ENCODE results near the gene ABCF2. TPM values are rescaled to one million over a fixed set of nuclear protein-coding genes. Genes with fewer than 3 reads are reported as not detected.

The ABCF2 gene
- total and polyA plus RNA-seq, 4 donors: 6.3 to 15.6 (median 10.5) TPM

DNA sequence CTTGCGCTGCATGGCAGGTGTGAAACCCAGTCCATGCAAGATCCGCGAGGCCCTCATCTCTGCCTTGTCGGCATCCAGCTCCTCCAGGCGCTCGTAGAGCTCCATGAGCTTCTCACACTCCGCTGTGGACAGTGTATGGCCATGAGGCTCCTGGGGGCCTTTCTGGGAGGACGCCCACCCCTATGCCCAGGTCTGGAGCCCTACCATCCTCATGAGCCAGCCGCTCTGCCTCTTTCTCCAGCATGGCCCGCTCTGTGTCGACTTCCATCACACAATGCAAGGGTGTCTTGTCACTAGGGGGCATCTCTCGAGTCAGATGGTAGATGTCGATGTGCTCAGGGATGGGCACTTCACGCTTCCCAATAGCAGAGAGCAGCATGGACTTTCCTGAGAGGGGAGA lies 3.3 kb downstream of the ABCF2 start:
- TF ChIP-seq, protein P1, sequence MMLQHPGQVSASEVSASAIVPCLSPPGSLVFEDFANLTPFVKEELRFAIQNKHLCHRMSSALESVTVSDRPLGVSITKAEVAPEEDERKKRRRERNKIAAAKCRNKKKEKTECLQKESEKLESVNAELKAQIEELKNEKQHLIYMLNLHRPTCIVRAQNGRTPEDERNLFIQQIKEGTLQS (IDR thresholded peaks at IDR 0.05): no peak
- TF ChIP-seq FOXA2 (IDR thresholded peaks at IDR 0.05) (no peak), SP1 (IDR thresholded peaks at IDR 0.05) (no peak), RXRA (IDR thresholded peaks at IDR 0.05) (no peak), GABPA (IDR thresholded peaks at IDR 0.05 in 1 of 2, conservative IDR thresholded peaks at IDR 0.05 in 1 of 2) (no peak), TAF1 (conservative IDR thresholded peaks at IDR 0.05) (no peak), JUND (IDR thresholded peaks at IDR 0.05) (no peak), NR2F2 (IDR thresholded peaks at IDR 0.05) (no peak), RAD21 (IDR thresholded peaks at IDR 0.05) (no peak), HNF4A (conservative IDR thresholded peaks at IDR 0.05) (no peak), YY1 (IDR thresholded peaks at IDR 0.05) (no peak)
- TF ChIP-seq, protein P2, sequence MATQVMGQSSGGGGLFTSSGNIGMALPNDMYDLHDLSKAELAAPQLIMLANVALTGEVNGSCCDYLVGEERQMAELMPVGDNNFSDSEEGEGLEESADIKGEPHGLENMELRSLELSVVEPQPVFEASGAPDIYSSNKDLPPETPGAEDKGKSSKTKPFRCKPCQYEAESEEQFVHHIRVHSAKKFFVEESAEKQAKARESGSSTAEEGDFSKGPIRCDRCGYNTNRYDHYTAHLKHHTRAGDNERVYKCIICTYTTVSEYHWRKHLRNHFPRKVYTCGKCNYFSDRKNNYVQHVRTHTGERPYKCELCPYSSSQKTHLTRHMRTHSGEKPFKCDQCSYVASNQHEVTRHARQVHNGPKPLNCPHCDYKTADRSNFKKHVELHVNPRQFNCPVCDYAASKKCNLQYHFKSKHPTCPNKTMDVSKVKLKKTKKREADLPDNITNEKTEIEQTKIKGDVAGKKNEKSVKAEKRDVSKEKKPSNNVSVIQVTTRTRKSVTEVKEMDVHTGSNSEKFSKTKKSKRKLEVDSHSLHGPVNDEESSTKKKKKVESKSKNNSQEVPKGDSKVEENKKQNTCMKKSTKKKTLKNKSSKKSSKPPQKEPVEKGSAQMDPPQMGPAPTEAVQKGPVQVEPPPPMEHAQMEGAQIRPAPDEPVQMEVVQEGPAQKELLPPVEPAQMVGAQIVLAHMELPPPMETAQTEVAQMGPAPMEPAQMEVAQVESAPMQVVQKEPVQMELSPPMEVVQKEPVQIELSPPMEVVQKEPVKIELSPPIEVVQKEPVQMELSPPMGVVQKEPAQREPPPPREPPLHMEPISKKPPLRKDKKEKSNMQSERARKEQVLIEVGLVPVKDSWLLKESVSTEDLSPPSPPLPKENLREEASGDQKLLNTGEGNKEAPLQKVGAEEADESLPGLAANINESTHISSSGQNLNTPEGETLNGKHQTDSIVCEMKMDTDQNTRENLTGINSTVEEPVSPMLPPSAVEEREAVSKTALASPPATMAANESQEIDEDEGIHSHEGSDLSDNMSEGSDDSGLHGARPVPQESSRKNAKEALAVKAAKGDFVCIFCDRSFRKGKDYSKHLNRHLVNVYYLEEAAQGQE (IDR thresholded peaks at IDR 0.05): no peak
- TF ChIP-seq, protein P3, sequence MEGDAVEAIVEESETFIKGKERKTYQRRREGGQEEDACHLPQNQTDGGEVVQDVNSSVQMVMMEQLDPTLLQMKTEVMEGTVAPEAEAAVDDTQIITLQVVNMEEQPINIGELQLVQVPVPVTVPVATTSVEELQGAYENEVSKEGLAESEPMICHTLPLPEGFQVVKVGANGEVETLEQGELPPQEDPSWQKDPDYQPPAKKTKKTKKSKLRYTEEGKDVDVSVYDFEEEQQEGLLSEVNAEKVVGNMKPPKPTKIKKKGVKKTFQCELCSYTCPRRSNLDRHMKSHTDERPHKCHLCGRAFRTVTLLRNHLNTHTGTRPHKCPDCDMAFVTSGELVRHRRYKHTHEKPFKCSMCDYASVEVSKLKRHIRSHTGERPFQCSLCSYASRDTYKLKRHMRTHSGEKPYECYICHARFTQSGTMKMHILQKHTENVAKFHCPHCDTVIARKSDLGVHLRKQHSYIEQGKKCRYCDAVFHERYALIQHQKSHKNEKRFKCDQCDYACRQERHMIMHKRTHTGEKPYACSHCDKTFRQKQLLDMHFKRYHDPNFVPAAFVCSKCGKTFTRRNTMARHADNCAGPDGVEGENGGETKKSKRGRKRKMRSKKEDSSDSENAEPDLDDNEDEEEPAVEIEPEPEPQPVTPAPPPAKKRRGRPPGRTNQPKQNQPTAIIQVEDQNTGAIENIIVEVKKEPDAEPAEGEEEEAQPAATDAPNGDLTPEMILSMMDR (IDR thresholded peaks at IDR 0.05; ENCODE audit: low read depth, low read length, missing input control): no peak
- TF ChIP-seq, protein P4, sequence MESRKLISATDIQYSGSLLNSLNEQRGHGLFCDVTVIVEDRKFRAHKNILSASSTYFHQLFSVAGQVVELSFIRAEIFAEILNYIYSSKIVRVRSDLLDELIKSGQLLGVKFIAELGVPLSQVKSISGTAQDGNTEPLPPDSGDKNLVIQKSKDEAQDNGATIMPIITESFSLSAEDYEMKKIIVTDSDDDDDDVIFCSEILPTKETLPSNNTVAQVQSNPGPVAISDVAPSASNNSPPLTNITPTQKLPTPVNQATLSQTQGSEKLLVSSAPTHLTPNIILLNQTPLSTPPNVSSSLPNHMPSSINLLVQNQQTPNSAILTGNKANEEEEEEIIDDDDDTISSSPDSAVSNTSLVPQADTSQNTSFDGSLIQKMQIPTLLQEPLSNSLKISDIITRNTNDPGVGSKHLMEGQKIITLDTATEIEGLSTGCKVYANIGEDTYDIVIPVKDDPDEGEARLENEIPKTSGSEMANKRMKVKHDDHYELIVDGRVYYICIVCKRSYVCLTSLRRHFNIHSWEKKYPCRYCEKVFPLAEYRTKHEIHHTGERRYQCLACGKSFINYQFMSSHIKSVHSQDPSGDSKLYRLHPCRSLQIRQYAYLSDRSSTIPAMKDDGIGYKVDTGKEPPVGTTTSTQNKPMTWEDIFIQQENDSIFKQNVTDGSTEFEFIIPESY (IDR thresholded peaks at IDR 0.05): no peak
- TF ChIP-seq, protein P5, sequence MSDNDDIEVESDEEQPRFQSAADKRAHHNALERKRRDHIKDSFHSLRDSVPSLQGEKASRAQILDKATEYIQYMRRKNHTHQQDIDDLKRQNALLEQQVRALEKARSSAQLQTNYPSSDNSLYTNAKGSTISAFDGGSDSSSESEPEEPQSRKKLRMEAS (IDR thresholded peaks at IDR 0.05): no peak
- 96% methylated on average over 14 of the region's 14 CpGs for WGBS
- peaks cover 13 to 50% (median 27%) of the 10 kb centered on the region in 4 donors for H3K36me3 ChIP-seq (ENCODE audit: control insufficient read depth in 4 of 4, insufficient read depth in 3 of 4, low read depth in 1 of 4, low read length in 3 of 4)

DNA sequence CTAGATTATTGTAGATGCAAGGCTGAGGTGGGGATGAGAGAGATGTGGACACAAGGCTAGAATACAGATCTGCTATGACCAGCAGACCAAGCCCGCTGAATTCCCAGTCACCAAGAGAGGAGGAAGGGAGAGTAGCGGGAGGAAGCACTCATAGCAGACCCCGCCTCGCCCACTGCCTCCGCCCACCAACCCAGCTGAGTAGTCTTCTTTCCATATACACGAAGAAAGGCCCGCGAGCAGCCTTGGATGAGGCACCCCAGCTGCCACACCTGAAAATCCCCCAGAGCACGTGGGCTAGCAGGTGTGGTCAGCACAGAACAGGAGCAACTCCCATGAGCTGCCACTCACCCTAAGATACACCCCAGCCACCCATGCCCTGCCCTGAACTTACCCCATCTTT lies 8.8 kb downstream of the ABCF2 start:
- H3K27me3 ChIP-seq (ENCODE audit: control insufficient read depth in 4 of 4, insufficient read depth in 4 of 4, low read length in 3 of 4): no peaks in the 10 kb centered on the region
- no peaks in the 10 kb centered on the region for H3K4me1 ChIP-seq (ENCODE audit: control insufficient read depth in 4 of 4, insufficient read depth in 4 of 4, low read length in 3 of 4)
- no peak for DNase-seq (ENCODE audit: low spot score)
- no peaks in the 10 kb centered on the region for H3K9me3 ChIP-seq (ENCODE audit: control insufficient read depth in 4 of 4, low read length in 3 of 4)
- 98% methylated on average over 9 of the region's 9 CpGs for WGBS
- no peak overlapping the region for H3K9ac ChIP-seq (ENCODE audit: low read depth in 1 of 2, low read length in 2 of 2)
- H3K4me3 ChIP-seq (ENCODE audit: low read depth in 1 of 3, low read length in 3 of 3): no peak overlapping the region
- peaks cover 39 to 88% (median 52%) of the 10 kb centered on the region in 4 donors for H3K36me3 ChIP-seq (ENCODE audit: control insufficient read depth in 4 of 4, insufficient read depth in 3 of 4, low read depth in 1 of 4, low read length in 3 of 4)
- H3K27ac ChIP-seq (ENCODE audit: low read depth in 1 of 2, low read length in 2 of 2): no peak overlapping the region
- no peak for TF ChIP-seq NR2F2 (IDR thresholded peaks at IDR 0.05)
- TF ChIP-seq FOXA1 (IDR thresholded peaks at IDR 0.05): no peak
- TF ChIP-seq JUND (IDR thresholded peaks at IDR 0.05): no peak
- TF ChIP-seq RAD21 (IDR thresholded peaks at IDR 0.05): no peak
- TF ChIP-seq, protein P3 (IDR thresholded peaks at IDR 0.05; ENCODE audit: low read depth, low read length, missing input control): no peak
- TF ChIP-seq, protein P1 (IDR thresholded peaks at IDR 0.05): no peak
- TF ChIP-seq YY1 (IDR thresholded peaks at IDR 0.05): no peak
- TF ChIP-seq, protein P4 (IDR thresholded peaks at IDR 0.05): no peak
- no peak for TF ChIP-seq HNF4A (conservative IDR thresholded peaks at IDR 0.05)

More for the DNA sequence above, 3.3 kb downstream of the ABCF2 start:
- H3K27me3 ChIP-seq (ENCODE audit: control insufficient read depth in 4 of 4, insufficient read depth in 4 of 4, low read length in 3 of 4): no peaks in the 10 kb centered on the region
- H3K9ac ChIP-seq (ENCODE audit: low read depth in 1 of 2, low read length in 2 of 2): no peak overlapping the region
- no peak overlapping the region for H3K27ac ChIP-seq (ENCODE audit: low read depth in 1 of 2, low read length in 2 of 2)
- peaks cover 0 to 27% (median 17%) of the 10 kb centered on the region in 4 donors for H3K4me1 ChIP-seq (ENCODE audit: control insufficient read depth in 4 of 4, insufficient read depth in 4 of 4, low read length in 3 of 4)
- no peak for DNase-seq (ENCODE audit: low spot score)
- no peaks in the 10 kb centered on the region for H3K9me3 ChIP-seq (ENCODE audit: control insufficient read depth in 4 of 4, low read length in 3 of 4)
- no peak overlapping the region for H3K4me3 ChIP-seq (ENCODE audit: low read depth in 1 of 3, low read length in 3 of 3)
